DMS 273 treated with DMSO at 0.1 percent for 48 hours (cell line): ENCODE measurements around the gene TMEM109.

Experiments used
- DNase-seq: peaks from one replicate; lab custom pipeline; 2025; lab: John Stamatoyannopoulos, UW

The TMEM109 gene

DNA sequence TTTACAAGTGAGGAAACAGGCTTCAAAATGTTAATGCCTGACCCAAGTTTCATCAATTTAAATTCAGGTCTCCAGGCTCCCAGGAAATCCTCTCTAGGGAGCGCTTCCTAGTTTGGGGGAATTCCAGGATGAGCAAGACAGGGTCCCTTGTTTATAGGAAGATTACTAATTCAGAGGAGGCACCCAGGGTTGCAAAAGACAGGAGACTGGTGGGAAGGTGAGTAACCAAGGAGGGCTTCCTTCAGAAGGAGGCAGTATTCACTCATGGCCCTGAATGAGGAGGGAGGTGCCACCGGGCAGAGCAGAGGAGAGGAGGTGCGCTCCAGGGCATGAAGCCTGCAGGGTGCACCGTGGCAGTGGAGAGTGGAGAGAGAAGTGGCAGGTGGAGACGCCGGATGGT, 11.9 kb downstream of the TMEM109 start:
- DNase-seq, result no peak

DNA sequence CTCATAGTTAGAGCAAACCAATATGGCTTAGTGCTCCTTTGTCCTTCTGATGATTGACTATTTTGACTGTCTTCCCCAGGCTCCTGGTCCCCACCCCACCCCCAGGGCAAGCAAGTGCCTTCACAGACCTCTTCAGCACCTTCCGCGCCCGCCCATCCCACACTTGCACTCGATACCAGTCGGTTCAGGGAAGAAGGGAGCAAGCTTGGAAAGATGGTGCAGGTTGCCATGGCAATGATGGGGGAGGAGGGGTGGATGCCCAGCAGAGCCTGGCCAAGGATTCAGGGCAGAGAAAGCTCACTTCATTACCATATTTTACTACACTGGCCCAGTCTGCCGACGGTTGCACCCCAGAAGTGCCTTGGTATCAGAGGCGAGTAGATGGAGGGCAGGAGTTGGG, 12.5 kb downstream of the TMEM109 start:
- DNase-seq, result no peak

DNA sequence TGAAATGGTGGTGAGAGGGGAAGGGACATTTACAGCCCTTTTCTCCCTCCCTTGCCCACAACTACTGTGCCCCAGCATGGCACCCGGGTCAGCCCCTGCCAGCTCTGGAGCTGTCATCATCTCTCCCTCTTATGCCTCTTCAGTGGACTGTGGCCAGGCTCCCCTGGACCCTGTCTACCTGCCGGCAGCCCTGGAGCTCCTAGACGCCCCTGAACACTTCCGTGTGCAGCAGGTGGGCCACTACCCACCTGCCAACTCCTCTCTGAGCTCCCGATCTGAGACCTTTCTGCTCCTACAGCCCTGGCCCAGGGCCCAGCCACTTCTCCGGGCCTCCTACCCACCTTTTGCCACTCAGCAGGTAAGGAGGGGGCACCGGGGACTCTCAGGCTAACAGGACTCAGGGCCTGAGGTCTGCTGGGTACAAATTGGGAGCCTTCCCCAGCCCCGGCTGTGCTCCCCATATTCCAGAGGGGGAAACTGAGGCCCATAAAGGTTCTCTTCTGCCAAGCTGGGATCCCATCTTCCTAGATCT, 13.2 kb downstream of the TMEM109 start:
- no peak for DNase-seq

DNA sequence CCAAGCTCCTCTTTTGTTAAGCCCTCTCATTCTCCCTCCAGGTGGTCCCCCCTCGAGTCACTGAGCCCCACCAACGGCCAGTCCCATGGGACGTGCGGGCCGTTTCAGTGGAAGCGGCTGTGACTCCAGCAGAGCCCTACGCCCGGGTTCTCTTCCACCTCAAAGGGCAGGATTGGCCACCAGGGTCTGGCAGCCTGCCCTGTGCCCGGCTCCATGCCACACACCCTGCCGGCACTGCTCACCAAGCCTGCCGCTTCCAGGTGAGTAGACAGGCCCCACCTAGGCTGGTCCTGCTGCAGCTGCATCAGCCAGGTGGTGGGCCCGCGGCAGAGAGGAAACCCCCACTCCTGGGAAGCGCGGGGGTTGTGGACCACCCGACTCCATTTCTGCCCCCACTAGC, 13.6 kb downstream of the TMEM109 start:
- DNase-seq, result no peak

DNA sequence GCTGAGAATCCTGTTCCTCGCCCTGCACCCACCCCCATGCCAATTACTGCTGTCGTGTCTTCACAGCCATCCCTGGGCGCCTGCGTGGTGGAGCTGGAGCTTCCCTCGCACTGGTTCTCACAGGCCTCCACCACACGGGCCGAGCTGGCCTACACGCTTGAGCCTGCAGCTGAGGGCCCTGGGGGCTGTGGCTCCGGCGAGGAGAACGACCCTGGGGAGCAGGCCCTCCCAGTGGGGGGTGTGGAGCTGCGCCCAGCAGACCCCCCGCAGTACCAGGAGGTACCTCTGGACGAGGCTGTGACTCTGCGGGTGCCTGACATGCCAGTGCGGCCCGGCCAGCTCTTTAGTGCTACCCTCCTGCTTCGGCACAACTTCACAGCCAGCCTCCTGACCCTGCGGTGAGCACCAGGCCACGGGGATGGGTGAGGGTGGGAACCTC, 14.6 kb downstream of the TMEM109 start:
- no peak for DNase-seq

DNA sequence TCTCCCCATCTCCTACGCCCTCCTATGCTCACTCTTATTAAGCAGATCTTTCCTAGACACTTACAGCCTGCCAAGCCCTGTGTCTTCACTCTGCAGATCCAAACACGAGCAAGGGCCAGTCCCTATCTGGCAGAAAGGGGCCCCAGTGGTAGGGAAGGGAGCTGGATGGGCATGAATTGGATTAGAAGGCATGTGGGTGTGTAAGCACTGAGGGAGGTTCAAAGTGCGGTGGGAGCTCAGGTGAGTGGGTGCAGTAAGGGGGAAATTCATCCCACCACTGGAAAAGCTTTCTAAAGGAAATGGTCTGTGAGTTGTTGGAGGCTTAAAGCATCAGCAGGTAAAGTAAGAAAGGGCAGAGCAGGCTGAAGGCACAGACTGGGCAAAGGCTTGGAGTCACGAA, 15.8 kb downstream of the TMEM109 start:
- DNase-seq, result no peak

DNA sequence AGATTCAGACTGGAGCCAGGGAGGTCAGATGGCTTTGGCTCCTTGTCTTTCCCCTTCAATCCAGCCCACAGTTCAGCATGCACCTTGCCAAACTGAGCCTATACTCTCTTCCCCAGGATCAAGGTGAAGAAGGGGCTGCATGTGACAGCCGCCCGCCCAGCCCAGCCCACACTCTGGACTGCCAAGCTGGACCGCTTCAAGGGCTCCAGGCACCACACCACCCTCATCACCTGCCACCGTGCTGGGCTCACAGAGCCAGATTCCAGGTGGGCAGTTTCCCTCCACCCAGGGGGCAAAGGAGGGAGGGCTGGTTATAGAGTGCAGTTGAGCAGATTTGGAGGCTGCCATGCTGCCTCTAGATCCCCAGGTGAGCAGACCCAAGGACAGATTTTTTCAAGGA, 16.4 kb downstream of the TMEM109 start:
- no peak for DNase-seq

DNA sequence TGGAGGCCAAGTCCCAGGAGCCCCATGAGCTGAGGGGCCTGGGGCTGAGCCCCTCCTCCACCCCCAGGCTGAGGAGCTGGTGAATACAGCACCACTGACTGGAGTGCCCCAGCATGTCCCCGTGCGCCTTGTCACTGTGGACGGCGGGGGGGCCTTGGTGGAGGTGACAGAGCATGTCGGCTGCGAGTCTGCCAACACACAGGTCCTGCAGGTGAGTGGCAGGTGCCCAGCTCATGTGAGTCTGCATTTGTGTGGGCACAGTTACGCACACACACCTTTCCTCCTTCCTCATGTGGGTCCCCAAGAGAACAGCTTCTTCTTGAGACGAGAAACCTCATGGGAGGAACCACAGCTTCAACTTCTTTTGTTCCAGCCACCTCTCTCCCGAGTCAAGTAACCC, 18.0 kb downstream of the TMEM109 start:
- no peak for DNase-seq

DNA sequence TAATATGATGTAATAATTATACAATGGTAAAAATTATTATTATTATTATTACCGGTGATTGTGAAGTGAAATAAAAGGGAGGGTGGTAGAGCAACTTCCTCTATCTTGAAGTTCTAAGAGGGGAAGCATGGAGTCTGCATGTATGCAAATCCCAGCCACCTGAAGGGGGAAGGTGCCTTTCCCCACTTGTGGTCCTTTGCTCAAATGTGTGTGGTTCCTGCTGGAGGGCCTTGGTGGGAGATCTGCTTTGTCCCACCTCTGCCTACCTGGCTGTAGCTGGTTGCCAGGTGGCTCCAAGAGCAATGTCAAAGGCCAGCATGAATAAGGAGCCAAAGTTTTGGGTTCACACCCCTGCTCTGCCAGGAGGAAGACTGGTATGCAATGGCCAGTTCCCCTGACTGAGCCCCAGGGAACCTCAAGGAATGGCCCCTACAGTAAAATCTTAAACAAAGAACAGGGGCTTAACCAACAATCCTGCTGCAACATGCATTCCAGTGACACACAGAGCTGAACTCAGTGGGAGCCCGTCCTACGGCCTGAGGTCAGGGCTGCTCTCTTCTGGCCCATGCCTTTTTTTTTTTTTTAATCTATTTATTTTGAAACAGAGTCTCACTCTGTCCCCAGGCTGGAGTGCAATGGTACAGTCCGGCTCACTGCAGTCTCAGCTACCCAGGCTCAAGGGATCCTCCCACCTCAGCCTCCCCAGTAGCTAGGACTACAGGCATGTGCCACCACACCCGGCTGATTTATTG, 18.8 kb downstream of the TMEM109 start:
- DNase-seq, result no peak

DNA sequence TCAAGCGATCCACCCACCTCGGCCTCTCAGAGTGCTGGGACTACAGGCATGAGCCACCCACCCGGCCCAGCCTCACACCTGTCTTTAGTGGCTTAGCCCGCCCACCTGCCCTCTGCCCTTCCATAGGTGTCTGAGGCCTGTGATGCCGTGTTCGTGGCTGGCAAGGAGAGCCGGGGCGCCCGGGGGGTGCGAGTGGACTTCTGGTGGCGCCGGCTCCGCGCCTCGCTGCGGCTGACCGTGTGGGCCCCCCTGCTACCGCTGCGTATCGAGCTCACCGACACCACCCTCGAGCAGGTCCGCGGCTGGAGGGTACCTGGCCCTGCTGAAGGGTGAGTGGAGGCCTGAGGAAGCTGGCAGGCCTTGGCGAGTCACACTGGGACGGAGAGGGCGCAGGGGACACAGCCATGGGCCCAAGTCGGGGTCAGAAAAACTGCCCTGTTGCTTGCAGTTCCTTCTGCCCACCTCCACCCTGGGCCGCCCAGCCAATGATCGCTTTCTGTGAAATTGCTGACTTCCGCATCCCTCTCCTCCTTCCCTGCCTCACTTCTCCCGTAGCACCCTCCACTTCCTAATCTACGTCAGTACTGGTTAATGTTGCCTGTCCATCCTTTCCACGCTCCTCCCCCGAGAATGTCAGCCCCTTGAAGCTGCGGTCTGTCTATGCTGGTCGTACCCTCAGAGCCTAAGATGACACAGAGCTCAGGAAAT, 19.6 kb downstream of the TMEM109 start:
- no peak for DNase-seq

DNA sequence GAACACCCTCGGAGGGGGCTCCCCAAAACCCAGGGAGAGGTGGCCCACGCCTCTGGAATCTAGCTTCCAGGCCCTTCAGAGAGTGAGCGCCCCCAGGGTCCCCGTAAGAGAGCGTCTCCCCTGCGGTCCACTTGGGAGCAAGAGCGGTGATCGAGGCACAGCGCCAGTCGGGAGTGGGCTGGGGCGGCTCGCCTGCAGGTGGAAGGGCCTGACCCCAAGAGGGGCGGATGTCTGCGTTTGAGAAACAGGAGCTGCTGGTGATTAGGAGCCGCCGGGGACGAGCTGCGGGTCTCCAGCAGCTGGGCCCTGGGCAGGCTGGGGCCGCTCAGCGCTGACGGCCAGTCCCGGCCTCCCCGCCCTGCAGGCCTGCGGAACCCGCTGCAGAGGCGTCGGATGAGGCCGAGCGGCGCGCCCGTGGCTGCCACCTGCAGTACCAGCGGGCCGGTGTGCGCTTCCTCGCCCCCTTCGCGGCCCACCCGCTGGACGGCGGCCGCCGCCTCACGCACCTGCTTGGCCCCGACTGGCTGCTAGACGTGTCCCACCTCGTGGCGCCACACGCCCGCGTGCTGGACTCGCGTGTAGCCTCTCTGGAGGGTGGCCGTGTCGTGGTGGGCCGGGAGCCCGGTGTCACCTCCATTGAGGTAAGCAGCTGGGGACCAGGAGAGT, 20.3 kb downstream of the TMEM109 start:
- DNase-seq, result no peak

DNA sequence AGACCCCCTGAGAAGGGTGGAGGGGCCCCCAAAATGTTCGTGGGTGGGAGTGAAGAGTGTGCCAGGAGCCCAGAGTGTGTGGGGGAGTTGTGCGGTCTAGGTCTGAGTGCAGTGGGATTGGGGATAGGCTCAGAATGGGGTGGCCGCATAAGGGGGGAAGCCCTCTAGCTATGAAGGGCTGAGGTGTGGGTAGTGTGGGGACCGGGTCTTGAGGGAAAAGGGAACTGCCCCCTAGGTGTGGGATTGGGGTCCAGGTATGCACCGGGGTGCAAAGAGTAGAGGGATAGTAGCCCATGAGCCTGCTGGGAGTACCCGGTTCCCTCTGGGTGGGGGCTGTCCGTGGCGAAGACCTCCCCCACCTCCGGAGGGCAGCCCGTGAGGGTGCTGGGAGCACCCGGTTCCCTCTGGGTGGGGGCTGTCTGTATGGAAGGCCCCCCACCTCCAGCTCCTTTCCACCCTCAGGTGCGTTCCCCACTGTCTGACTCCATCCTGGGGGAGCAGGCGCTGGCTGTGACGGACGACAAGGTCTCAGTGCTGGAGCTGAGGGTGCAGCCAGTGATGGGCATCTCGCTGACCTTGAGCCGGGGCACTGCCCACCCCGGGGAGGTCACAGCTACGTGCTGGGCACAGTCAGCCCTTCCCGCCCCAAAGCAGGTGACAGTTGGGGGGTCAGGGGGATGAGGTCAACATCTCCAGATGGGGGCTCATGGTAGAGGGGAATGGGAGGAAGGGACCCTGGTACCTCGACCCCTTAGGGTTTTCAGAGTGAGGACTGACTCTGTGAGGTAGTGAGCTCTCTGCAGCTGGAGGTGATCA, 21.0 kb downstream of the TMEM109 start:
- no peak for DNase-seq

DNA sequence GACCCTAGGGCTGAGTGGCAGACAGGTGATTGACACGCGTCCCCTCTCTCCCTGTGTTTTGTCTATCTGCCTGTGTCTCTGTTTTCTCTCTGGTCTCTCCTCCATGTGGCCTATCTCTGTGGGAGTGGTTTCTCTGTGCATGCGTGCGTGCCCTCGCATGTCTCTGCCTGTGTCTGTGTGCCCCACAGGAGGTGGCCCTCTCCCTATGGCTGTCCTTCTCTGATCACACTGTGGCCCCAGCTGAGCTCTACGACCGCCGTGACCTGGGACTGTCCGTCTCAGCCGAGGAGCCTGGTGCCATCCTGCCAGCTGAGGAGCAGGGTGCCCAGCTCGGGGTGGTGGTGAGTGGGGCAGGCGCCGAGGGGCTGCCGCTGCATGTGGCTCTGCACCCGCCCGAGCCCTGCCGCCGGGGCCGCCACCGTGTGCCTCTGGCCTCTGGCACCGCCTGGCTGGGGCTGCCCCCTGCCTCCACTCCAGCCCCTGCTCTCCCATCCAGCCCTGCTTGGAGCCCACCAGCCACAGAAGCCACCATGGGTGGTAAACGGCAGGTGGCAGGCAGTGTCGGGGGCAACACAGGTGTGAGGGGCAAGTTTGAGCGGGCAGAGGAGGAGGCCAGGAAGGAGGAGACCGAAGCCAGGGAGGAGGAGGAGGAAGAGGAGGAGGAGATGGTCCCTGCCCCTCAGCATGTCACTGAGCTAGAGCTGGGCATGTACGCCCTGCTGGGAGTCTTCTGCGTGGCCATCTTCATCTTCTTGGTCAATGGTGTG, 21.9 kb downstream of the TMEM109 start:
- DNase-seq, result no peak

DNA sequence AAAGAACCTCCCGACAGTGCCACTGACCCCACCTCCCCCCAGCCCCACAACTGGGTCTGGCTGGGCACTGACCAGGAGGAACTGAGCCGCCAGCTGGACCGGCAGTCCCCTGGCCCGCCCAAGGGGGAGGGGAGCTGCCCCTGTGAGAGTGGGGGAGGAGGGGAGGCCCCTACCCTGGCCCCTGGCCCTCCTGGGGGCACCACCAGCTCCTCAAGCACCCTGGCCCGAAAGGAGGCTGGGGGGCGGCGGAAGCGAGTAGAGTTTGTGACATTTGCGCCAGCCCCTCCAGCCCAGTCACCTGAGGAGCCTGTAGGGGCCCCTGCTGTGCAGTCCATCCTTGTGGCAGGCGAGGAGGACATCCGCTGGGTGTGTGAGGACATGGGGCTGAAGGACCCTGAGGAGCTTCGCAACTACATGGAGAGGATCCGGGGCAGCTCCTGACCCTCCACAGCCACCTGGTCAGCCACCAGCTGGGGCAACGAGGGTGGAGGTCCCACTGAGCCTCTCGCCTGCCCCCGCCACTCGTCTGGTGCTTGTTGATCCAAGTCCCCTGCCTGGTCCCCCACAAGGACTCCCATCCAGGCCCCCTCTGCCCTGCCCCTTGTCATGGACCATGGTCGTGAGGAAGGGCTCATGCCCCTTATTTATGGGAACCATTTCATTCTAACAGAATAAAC, 22.6 kb downstream of the TMEM109 start:
- no peak for DNase-seq

DNA sequence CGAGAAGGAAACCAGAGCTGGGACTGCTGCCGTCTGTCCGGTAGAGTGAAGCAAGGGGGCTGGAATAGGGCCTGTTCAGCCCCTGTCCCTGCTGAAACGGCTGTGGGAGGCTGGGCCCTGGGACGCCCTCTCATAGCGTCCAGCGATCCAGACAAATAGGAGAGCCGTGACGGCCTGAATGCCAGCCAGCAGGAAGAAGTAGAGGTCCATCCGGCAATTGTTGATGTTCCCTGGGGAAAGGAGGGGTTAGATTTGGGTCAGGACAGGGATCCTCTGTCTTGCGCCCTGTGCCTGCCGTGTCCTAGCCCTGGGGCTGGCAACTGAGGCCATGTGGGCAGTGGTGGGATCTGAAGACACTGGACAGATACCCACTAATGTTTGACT, 23.2 kb downstream of the TMEM109 start:
- DNase-seq, result no peak

DNA sequence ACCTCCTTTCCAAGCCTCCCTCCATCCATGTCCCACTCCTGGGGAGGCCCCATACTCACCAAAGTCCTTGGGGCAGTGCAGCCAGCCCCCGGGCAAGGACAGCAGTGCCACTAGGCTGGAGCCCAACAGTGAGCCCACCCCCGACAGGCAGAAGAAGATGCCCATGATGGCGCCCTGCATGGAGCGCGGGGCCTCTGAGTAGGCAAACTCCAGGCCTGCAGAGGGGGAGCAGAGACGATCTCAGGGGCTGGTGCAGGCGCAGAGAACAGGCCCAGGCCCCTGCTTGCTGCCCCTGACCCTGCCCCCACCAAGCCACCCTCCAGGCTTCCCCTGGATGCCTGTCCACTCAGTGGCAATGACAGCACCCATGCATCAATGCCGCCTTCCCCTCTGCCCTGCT, 23.9 kb downstream of the TMEM109 start:
- DNase-seq, result no peak

DNA sequence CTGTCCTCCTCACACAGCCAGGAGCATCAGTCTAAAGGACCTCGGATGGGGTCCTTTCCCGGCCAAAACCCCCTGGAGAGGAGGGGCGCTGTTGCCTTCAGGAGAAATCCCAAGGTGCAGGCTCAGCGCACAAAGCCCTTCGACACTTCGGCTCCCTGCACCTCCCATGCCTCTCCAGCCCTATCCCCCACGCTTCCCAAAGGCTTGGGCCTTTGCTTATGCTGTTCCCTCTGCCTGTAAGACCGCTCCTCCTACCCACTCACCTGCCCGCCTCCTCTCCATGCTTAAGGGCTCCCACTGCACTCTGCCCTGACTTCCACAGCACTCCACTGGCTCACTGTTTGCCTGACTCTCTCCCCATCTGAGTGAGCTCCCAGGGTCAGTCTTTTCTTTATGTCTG, 24.5 kb downstream of the TMEM109 start:
- no peak for DNase-seq

DNA sequence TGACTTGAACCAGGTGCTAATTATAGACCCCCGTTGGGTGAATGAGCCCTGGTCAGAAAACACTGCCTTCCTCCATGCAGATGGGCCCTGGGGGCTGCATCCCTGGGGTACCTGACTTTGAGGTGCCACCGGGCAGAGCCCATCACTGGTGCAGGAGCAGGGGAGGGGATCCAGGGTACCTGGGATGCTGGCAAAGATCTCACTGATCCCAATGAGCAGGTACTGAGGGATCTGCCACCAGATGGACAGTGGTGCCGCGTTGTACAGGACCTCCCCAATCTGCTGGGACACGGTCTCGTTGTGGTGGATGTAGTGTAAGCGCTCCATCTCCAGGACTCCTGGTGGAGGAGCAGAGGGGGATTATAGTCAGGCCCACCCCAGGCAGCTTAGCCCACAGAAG, 25.3 kb downstream of the TMEM109 start:
- DNase-seq, result no peak

DNA sequence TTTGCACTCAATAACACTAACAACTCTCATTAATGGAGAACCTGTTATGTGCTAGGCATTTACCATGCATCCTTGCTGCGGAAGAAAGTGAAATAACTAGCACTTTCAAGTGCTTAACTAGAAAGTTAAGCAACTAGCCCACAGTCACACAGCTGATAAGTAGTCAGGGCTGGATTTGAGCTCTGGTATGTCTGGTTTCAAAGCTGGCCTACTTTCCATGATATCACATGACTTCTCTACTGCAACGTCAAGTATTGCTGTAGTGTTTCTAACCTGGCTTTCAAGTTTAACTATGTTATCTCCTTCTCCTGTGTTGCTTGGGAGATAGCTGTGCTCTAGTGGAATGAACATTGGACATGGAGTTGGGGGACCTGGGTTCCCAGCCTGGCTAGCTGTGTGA, 25.9 kb downstream of the TMEM109 start:
- no peak for DNase-seq

DNA sequence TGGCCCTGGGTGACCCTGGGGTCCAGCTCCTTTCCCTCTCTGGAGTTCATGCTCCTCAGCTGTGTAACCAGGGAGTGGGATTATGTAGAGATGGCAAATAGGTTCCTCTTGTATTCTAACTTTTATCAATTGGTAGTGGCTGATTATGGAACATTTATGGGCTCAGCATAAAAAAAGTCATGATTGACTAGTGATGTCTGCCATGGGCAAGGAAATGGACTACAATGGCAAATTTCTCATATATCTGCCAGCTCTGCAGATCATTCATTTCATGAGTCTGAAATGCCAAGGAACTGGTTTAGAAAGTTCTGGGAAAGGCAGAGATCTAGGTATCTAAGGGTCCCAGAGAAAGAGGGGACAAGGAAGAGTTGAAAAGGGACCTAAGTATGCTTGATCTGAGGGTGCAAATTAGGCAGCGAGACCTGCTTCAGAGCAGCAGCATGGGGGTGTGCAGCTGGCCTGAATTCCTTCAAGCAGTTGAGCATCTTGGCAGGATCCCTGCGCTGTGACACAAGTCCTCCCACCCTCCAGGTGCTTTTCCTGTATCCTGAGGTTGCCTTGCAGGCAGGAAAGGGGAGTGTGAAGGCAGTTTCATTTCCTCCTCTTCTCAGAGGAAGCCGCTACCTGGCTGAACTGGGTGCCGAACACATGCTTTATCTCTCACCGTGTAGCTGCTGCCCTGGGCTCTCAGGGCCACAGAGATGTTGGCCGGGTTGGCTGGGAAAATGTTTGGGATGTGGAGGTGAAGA, 27.6 kb downstream of the TMEM109 start:
- no peak for DNase-seq
